ENCODE data around the gene PLOD1.

DNA sequence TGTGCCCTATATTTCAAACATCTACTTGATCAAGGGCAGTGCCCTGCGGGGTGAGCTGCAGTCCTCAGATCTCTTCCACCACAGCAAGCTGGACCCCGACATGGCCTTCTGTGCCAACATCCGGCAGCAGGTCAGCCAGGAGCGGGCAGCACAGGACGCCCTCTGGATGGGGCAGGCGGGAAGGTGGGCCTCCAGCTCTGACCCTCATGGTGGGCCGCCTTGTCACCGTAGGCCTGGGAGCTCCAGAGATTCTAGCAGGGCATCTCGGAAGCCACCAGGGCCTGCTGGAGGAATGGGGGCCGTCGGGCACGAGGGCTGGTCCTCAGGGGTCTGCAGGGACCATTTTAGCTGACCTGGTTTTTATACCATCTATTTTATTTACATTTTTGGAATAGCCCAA, 30.1 kb downstream of the PLOD1 start:
- TF ChIP-seq, protein P1, sequence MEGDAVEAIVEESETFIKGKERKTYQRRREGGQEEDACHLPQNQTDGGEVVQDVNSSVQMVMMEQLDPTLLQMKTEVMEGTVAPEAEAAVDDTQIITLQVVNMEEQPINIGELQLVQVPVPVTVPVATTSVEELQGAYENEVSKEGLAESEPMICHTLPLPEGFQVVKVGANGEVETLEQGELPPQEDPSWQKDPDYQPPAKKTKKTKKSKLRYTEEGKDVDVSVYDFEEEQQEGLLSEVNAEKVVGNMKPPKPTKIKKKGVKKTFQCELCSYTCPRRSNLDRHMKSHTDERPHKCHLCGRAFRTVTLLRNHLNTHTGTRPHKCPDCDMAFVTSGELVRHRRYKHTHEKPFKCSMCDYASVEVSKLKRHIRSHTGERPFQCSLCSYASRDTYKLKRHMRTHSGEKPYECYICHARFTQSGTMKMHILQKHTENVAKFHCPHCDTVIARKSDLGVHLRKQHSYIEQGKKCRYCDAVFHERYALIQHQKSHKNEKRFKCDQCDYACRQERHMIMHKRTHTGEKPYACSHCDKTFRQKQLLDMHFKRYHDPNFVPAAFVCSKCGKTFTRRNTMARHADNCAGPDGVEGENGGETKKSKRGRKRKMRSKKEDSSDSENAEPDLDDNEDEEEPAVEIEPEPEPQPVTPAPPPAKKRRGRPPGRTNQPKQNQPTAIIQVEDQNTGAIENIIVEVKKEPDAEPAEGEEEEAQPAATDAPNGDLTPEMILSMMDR (IDR thresholded peaks at IDR 0.05), result no peak
- TF ChIP-seq EZH2 (IDR thresholded peaks at IDR 0.05; ENCODE audit: borderline replicate concordance, insufficient read depth, low read depth, low read length, poor library complexity, severe bottlenecking), result no peak

All from B cell (primary cell).